ENCODE data around the gene TMEM52B.
"Not testable (repeated sequence)": the region's sequence is repeated elsewhere in the genome, so short reads cannot be mapped to it uniquely, and the experiment has no call there.

Gene TMEM52B

DNA sequence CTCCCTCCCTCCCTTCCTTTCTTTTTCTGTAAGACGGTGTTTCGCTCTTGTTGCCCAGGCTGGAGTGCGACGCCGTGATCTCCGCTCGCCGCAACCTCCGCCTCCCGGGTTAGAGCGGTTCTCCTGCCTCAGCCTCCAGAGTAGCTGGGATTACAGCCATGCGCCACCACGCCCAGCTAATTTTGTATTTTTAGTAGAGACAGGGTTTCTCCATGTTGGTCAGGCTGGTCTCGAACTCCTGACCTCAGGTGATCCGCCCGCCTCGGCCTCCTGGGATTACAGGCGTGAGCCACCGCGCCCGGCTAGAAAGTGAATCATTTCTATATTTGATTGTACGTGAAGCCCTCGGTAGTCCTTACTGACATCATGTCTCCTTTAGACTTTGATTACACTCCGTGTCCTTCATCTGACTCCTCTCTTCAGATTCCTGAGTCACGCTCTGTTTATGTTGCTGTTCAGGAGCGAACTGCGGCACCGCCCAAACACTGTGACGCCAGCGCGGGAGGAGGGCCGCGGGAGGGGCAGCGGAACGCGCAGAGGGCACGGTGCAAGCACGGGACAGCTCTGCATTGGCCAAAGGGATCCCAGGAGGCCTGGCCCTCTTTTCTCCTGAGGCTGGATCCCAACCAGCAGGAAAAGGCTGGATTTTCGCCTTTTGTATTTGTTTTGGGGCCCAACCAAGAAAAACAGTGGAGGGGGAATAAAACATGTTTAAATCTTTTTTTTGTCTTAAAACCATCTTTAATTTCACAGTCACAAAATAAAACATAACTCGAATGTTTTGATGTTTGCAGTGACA, 33.3 kb downstream of the TMEM52B start:
- DNase-seq: peak; percentile 69

DNA sequence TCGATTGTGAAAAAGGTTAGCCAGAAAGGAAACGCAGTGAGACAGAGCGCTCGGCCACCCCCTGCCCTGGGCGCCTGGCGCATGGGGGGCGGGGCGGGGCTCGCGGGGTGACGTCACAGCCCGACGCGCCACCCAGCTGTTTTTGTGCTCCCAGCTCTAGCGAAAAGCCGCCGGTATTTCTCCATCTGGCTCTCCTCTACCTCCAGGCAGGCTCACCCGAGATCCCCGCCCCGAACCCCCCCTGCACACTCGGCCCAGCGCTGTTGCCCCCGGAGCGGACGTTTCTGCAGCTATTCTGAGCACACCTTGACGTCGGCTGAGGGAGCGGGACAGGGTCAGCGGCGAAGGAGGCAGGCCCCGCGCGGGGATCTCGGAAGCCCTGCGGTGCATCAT, 33.9 kb downstream of the TMEM52B start, which contains the start of gene GABARAPL1:
Gene GABARAPL1, plus strand, starts transcription at position 139 of the 393 bp plus-strand sequence. Its CDS starts 253 bp downstream, at position 392.
- DNase-seq: peak; percentile 47

DNA sequence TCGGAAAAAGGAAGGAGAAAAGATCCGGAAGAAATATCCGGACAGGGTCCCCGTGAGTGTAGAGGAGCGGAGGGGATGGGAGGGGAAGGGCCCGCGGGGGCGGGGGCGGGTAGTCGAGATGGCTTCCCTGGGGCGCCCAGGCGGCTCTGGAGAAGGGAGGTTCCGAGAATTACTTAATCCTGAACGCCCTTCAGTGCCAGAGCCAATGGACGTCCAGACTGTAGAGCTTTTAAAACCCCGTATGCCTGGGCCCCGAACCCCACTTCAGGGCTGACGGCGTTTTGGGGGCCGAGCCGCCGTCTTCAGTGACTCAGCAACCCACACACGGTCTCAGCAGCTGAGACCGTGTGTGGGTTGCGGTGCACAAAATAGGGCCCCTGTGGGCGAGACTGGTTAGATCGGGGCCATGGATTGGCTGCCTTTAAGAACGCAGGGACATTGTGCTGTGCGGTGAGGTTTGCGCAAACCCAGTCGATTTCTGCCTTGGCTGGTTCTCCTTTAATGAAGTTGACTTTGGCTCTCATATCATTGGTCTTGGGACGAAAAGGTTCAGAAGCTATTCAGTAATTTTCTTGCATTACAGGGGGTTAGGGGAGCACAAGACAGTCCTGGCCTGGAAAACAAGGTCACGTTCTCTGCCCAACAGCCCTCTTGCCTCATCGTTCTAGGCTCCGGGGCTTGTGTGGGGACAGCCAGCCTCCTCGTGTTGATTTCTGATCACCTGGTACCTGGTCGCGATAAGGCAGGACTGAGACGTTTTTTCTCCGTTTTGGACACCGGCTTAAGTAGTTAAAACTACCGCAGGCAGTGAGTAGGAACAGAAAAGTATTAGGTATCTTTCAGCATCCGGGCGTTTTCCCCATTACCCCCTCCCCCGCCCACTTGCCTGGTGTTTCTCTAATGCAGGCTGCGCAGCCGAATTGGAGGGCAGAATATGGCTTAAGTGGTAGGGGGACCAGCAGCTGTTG, 34.6 kb downstream of the TMEM52B start:
- DNase-seq: peak; percentile 7

DNA sequence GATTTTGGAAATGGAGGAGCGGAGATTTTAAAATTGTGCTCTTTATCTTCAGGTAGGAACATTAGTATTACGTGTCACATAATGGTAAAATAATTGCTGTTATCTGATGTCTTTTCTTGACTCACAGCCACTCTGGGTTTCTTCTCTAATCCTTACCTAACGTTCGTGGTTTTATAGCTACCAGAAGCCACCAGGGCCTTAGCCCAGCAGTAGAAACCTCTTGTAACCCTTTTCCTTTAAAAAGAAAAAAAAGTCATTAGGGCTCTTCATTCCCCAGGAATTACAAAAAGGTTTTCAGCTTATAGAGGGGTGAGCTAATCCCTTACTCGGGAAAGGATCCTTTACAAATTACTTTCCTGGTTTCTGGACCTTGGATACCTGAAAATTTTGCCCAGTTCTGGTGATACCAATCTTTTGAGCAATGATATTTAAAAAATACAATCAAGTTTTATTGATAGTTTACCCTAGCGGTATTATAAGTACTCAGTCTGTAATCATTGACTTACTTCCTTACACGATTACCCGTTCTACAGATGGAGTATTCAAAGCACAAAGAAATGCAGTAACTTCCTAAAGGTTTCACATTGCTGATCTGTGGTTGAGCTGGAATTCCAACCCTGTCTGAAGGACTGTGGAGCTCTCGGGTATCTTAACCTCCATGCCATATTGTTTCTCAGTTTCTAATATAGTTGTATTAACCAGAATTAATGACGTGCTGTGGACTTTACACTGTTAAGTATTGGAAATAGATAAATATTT, 35.5 kb downstream of the TMEM52B start:
- DNase-seq: no peak

DNA sequence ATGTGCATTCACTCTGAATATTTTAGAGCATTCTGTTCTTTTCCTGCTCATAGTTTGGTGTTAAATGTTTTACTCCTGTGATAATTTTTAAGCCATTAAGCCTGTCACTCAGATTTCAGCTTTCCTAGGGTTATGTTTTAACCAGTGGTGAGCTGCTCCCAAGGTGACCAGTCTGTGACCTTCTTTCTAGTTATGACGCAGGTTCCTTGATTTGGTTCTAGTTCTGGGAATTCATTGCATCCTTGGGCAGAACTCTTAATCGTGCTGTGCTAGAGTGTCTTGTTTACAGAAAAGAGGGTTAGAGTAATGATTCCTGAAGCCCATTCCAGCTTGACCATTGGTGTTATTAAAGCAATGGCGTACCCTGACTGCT, 36.0 kb downstream of the TMEM52B start:
- no peak for DNase-seq

DNA sequence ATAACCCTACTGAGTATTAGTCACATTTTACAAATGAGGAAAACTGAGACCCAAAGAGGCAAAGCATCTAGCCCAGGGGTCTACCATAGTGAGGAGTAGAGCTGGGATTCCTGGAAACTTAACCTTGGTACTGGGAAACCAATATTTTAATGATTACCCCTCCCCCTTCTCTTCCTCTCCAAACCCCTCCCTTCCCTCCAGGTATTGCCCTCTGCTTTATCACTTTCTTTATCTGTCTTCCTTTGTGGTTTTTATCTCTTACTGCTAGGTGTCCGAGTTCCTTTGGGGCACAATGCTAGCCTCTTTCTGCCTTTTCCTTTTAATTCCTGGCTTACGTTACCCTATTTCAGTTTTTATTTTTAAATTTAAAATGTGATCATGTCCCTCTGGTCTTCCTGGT, 36.6 kb downstream of the TMEM52B start:
- DNase-seq: no peak

DNA sequence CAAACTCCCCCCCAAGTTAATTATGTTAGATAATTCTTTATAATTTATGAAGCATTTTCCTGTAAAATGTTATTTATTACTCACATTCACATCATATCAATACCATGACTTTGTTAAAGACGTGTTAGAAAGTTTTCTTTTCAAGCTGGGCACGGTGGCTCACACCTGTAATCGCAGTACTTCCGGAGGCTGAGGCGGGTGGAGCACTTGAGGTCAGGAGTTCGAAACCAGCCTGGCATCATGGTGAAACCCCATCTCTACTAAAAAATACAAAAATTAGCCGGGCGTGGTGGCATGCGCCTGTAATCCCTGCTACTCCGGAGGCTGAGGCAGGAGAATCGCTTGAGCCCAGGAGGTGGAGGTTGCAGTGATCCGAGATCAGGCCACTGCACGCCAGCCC, 37.1 kb downstream of the TMEM52B start:
- DNase-seq: not testable (repeated sequence)

DNA sequence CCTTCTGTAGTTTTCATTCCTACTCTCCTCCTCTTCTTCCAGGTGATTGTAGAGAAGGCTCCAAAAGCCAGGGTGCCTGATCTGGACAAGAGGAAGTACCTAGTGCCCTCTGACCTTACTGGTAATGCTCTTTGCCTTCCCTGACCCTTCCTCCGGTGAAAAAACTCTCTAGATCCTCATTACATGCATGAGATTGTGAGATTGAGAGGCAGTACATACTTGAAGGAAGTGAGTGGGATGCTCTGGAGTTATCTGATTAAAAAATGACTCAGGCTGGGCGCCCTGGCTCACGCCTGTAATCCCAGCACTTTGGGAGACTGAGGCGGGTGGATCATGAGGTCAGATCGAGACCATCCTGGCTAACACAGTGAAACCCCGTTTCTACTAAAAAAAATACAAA, 39.2 kb downstream of the TMEM52B start:
- no peak for DNase-seq

DNA sequence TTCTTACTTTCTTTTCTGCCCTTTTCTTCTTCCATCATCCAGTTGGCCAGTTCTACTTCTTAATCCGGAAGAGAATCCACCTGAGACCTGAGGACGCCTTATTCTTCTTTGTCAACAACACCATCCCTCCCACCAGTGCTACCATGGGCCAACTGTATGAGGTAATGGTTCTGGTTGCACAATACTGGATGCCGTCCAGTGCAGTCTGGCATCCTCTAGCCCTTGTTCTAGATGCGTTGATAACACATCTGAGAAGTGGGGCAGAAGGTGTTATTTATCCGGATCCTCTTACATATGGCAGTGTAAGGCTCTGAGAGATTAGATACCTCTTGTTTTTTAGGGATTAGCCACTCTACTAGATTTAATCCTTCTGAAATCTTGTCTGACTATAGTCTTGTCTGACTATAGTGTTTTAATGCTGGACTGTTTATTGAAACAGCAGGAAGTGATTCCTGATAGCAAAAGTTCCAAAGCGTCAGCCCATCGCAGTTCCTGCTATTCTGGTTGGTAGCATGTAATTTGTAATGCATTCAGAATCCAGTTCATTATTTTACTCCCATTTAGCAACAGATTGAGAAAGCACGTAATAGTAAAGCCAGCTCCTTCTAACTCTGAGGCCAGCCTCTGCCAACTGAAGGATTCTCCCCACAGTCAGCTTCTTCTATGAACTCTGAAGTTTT, 41.7 kb downstream of the TMEM52B start:
- DNase-seq: no peak

DNA sequence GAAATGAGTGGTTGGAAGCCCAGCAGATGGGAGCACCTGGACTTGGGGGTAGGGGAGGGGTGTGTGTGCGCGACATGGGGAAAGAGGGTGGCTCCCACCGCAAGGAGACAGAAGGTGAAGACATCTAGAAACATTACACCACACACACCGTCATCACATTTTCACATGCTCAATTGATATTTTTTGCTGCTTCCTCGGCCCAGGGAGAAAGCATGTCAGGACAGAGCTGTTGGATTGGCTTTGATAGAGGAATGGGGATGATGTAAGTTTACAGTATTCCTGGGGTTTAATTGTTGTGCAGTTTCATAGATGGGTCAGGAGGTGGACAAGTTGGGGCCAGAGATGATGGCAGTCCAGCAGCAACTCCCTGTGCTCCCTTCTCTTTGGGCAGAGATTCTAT, 43.0 kb downstream of the TMEM52B start:
- DNase-seq: no peak

DNA sequence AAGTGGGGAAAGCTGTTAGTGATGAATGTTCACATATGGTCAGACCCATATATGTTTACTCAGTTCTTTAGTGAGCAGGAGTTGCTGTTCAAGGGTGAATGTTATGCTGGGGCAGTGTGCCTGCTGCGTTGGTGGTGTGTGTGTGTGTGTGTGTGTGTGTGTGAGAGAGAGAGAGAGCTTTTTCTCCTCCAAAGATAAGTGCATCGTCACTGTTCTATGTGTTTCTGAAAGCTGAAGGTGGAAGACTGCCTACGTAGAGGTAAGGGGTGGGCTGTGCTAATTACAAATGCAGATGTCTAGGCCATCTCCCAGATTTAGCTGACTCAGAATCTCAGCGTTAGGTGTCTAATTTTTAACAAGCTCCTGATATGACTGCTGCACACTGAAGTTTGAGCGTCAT, 44.4 kb downstream of the TMEM52B start:
- no peak for DNase-seq

DNA sequence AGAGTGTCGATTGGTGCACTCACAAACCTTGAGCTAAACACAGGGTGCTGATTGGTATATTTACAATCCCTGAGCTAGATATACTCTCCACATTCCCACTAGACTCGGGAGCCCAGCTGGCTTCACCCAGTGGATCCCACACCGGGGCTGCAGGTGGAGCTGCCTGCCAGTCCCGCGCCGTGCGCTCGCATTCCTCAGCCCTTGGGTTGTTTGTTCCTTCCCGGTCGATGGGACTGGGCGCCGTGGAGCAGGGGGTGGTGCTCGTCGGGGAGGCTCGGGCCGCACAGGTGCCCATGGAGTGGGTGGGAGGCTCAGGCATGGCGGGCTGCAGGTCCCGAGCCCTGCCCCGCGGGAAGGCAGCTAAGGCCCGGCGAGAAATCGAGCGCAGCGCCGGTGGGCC, 46.6 kb downstream of the TMEM52B start:
- not testable (repeated sequence) for DNase-seq

DNA sequence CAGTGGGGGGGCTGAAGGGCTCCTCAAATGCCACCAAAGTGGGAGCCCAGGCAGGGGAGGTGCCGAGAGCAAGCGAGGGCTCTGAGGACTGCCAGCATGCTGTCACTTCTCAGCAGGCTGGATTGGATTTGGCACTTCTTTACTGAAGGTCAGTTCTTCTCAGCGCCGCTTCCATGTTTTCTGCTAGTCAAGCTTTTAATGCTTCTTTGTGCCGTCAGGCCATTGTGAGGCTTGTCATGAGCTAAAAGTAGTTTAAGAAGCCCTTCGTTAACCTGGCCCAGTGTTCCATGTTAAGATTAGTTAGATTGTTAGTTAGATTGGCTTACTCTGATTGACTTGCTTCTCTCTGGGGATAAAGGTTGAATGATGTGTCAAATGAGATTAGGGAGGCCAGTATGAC, 47.3 kb downstream of the TMEM52B start:
- no peak for DNase-seq

DNA sequence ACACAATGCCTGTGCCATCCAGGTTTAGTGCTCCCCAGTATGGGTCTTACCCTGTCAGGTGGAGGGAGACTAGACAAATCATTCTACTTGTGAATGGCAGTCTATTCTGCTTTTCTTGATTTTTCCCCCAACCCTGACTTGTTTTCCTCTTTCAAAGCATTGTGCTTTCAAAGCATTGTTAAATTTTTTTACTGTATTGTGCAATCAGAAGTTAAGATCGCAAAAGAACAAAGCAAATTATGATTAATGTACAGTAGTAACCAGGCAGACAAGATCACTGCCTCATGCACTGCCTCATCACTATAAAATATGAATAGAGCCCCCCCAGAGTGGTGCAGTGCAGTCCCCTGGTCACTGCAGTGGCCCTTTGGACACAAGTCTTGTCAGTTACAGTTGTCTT, 47.9 kb downstream of the TMEM52B start:
- no peak for DNase-seq

DNA sequence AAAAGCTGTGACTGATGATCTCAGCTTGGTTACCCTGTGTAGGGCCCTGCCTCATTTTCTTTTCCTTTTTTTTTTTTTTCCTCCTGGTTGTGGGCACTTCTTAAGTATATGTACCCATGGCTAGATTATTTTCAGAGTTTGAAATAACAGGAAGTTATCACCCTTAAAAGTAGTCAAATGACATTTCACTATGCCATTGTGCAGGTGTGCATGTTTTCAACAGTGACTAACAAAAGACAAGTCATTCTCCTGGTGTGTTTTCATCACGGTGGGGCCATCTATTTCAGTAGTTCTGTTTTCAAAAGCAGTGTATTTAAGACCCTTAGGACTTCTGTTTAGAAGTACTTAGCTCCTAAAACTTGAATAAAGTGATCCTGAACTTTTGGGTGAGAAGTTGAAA, 48.8 kb downstream of the TMEM52B start:
- DNase-seq: no peak

DNA sequence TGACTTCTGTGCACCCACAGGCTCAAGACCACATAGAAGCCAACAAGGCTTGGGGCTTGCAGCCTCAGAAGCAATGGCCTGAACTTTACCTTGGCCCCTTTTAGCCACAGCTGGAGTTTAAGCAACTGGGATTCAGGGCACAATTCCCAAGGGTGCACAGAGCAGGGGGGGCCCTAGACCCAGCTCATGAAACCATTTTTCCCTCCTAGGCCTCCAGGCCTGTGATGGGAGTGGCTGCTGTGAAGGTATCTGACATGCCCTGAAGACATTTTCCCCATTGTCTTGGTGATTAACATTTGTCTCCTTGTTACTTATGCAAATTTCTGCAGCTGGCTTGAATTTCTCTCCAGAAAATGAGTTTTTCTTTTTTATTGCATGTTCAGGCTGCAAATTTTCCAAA, 55.7 kb downstream of the TMEM52B start:
- DNase-seq: no peak

DNA sequence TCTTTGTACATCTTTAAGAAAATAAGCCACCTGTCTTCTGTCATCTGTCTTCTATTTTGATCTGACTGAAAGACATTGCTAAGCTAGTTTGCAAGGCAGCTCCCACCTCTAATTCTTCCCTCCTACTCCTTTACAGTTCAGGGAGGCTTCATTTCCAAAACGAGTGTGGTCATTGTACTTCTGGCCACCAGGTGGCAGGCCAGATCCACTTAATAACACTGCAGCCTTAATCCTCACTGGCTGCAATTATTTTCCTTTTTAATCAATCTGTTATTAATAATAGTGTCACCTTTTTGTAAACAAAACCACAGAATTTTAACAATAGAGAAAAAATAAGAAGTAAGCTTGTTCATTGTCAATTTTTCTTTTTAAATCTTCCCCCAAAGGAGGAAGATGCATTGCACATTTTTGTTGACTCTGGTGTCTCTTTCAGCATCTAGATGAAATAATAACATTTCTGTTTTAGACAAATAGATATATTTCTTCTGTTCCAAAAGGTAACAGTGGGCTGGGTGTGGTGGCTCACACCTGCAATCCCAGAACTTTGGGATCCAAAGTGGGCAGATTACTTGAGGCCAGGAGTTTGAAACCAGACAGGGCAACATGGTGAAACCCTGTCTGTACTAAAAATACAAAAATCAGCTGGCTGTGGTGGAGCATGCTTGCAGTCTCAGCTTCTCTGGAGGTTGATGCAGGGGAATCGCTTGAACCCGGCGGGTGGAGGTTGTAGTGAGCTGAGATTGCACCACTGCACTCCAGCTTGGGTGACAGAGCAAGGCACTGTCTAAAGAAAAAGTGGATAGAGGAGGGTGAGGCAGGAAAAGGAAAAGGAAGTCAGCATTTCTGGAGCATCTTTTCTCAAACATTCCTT, 57.2 kb downstream of the TMEM52B start:
- DNase-seq: no peak

DNA sequence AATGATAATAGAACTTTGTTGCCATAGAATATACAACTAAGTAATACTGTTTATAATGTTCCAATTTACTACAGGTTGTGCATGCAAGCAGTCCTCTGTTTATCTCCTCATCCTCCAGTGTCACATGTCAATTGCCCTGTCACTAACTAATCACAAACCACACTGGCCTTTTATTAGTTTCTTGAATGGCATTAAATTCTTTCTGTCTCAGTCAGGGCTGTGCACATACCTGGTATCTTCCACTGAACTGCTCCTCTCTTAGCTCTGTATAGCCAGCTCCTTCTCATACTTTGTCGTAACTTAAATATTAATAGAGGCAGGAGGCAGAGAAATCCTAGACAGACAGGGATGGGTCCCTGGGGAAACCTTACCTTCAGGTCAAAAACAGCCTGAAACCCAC, 57.9 kb downstream of the TMEM52B start:
- no peak for DNase-seq

DNA sequence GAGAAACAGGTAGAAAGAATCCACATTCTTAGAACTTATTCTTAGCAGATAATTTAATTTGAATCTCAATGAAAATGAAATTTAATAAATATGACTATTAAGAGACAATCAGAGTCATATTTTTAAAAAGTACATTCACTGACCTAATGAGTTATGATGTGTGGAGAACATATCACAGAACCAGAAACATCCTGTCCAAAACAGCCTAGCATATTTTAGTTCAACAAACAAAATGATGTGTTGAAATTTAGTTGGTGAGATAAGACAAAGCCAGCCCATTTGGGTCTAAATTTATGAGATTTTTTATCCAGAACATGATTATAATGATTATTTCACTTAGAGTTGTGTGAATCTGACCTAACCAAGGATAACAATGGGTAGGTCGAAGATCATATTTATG, 59.7 kb downstream of the TMEM52B start:
- DNase-seq: no peak

DNA sequence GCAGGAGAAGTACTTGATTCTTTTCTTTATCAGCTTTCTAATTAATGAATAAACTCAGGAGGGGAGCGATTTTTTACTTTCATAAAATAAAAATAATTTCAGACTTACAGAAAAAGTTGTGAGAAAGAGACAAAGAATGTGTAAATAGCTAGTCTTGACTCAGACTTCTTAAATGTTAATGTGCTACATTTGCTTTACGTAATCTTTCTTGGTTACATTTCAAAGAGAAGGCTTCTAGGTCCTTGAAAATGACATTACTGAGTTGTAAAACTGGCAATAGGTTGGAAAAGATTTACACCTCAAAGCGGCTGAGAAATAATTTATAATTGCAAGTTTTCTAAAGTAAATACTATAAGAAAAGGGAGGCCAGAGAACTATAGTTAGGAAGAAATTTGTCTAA, 62.5 kb downstream of the TMEM52B start:
- DNase-seq: no peak
